HG02678 (cell line): ENCODE measurements around the gene CDH11.

Experiments used
- ATAC-seq: cut with Tn5 transposase; IDR thresholded peaks from one replicate; pipeline ENCODE4 v1.9.1; 2021; ENCODE audit warnings: mild to moderate bottlenecking, moderate library complexity; ENCODE audit not compliant: unreplicated experiment

CDH11 gene, protein sequence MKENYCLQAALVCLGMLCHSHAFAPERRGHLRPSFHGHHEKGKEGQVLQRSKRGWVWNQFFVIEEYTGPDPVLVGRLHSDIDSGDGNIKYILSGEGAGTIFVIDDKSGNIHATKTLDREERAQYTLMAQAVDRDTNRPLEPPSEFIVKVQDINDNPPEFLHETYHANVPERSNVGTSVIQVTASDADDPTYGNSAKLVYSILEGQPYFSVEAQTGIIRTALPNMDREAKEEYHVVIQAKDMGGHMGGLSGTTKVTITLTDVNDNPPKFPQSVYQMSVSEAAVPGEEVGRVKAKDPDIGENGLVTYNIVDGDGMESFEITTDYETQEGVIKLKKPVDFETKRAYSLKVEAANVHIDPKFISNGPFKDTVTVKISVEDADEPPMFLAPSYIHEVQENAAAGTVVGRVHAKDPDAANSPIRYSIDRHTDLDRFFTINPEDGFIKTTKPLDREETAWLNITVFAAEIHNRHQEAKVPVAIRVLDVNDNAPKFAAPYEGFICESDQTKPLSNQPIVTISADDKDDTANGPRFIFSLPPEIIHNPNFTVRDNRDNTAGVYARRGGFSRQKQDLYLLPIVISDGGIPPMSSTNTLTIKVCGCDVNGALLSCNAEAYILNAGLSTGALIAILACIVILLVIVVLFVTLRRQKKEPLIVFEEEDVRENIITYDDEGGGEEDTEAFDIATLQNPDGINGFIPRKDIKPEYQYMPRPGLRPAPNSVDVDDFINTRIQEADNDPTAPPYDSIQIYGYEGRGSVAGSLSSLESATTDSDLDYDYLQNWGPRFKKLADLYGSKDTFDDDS

DNA sequence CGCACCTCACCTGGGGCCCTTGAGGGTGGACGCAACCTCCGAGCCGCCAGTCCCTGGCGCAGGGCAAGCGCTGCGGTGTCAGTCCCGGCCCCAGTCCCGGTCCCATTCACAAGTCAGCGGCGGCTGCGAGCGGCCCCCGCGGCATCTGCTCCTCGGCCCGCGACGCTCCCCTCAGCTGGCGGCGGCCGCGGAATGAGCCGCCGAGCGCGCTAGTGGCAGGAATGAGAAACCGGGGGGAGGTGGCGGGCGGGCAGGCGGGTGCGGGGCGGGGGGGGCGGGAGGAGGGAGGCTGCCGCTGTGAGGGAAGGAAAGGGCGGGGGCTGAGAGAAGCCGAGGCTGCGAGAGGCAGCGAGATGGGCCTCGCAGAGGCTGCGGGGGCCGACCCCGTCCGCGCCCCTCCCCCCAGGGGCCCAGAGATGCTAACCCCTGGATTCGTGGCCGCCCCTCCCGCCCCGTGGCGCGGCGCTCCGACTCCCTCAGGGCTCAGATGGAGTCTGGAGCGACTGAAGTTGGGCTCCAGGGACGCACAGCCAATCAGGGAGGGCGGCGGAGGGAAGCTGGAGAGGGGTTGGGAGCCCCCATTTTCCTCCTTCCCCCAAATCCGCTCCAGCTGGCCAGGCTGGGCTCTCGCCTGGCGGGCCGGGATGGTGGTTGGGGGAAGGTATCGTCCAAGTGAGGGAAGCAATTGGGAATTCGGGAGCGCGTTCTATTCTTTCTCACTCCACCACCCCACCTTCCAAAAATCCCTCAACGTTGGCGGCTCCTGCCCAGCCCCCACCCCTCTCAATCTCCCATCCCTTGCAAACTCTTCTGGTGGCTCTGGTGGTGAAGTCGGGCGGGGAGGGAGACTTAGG, at the start of gene CDH11:
Gene CDH11, minus strand, starts transcription at position 194 of the 854 bp plus-strand sequence. CDS start 117,194 bp downstream, outside the sequence.
- no peak for ATAC-seq

DNA sequence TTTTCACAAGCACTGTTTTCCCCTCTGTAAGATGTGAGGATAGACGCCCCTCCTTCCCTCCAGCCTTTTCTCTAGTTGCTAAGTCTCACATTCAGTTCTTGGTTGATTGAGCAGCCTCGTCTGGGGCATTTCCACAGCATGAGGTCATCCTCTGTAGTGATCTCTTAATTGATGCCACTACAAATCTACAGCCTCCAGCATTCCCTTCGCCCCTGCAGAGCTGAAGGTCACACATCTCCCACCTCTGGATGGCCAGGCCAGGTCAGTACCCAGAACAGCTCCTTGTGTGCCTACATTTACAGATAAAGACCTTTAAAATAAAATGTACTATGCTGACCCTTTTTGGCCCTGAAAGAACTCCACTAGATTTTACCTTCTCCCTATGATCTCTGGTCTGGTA, 32.5 kb upstream of the CDH11 start:
- no peak for ATAC-seq

- ATAC-seq, result no peak
These were observed 31.7 kb upstream of the CDH11 start for GRCh38 chr16:65153365-65154105.

- no peak for ATAC-seq
These were observed 26.9 kb upstream of the CDH11 start for GRCh38 chr16:65148804-65149203.

- no peak for ATAC-seq
These were observed 20.4 kb upstream of the CDH11 start for GRCh38 chr16:65142276-65142675.

GRCh38 chr16:65136681-65137080, 14.8 kb upstream of the CDH11 start:
- no peak for ATAC-seq

GRCh38 chr16:65126845-65127624, 5.2 kb upstream of the CDH11 start:
- ATAC-seq, result no peak

GRCh38 chr16:65125871-65126270, 4.0 kb upstream of the CDH11 start:
- no peak for ATAC-seq

GRCh38 chr16:65125322-65125721, 3.5 kb upstream of the CDH11 start:
- ATAC-seq, result no peak

- no peak for ATAC-seq
These were observed 2.7 kb upstream of the CDH11 start for GRCh38 chr16:65124596-65124995.

DNA sequence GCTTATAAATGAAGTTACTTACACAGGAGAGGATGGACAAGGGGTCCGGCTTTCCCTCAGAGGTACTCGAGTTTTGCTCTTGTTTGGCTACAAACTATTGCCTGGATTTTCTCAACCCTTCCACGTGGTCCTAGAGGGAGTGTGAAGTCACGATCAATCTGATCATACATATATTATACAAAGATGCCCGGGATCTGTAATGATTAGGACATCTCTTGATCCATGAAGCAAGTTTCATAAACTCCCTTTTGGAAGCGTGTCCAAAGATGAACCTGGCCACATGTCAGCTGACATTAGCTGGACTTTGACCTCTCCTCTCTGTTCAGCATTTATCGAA, 2.3 kb upstream of the CDH11 start:
- no peak for ATAC-seq

GRCh38 chr16:65123396-65124211, 1.7 kb upstream of the CDH11 start:
- ATAC-seq, result no peak

DNA sequence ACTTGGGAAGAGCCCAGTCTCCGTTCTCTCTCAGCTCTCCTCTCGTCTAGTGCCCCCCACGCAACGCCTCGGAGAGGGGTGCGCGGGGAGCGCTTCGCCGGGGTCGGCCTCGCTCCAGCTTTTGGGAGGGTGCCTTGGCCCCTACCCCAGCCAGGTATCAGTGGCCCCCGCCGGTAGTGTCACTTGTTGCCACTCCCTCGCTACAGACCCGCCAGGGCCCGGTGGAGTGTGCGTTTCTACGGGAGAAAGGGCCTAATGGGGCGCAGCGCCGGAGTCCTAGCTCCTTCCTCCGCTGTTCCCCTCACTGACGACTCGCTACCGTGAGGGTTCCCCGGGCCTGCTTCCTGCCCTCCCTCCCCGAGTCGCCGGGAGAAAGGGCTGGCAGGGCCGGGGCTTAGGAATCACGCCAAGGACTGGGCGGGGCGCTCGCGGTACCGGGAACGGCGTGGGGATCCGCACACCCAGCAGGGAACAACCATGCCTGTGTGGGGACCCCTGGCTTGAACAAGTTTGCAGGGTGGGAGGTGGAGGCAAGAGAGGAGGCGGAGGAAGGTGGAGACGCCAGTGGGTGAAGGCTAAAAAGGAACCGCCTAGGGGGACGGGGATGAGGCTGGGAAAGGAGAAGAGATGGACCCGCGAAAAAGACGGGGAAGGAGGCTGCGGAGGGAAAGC, 997 bp upstream of the CDH11 start:
- ATAC-seq, result no peak

DNA sequence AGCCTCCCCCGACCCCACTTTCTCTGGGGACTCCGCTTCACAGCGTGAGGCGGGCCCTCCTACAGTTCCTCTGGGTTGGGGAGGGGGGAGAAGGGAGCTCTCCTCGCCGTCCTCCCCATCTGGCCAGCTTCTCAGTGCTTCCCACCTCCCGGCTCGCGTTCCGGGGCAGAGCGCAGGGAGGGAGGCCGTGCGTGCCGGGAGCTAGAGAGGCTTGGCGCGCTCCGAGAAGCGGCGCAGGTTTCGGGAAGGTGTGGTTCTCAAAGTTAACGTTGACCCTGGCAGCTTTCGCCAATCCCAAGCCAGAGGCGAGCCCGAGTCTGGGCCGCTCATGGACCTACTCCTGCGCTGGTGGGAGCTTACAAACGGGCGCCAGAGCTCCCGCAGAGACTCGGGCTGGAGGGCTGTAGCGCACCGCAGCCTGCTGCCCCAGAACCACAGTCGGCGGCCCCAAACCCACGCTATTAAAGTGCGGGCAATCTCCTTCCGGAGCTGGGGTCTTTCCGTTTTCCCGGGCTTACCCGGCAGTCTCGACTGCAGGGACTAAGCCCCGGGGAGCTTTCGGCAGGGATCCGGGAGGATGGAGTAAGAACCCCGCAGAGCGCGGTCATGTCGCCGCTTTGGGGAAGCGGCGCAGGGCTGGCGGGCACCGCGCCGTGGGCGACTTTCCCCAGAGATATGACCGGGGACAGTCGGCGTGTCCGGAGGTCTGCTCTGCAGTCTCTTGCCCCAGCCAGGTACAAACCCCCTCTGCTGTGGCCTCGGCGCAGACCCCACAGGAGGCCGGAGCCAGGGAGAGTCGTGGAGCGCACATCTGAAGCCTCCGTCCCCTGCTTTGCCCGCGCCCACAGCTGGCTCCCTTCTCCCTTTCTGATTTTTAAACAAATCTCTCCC, 787 bp downstream of the CDH11 start:
- ATAC-seq, result no peak

DNA sequence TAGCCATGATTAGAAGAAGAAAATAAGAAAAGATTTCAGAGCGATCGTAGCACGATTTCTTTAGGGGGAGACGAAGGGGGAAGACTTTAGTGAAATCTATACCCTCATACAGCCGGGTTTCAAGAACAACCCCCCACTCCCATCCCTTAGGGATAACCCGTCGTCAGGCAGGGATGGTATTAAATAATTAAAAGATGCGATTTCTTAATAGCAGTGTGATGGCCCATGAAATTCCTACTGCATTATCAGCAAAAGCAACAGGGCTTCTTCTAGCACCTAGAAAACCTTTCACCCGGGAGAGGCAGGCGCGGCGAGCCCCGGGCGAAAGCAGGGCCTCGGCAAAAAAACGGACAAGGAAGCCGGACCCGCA, 1.4 kb downstream of the CDH11 start:
- ATAC-seq, result no peak

GRCh38 chr16:65119901-65120401, 1.9 kb downstream of the CDH11 start:
- no peak for ATAC-seq

- no peak for ATAC-seq
These were observed 2.4 kb downstream of the CDH11 start for GRCh38 chr16:65119435-65119834.
